GM19328 (cell line): ENCODE data around the gene MFN2.

ENCODE experiments used
- ATAC-seq: cut with Tn5 transposase; IDR thresholded peaks from one replicate; pipeline ENCODE4 v1.9.1; 2021; ENCODE audit warnings: mild to moderate bottlenecking, moderate library complexity; ENCODE audit not compliant: unreplicated experiment

MFN2 gene

DNA sequence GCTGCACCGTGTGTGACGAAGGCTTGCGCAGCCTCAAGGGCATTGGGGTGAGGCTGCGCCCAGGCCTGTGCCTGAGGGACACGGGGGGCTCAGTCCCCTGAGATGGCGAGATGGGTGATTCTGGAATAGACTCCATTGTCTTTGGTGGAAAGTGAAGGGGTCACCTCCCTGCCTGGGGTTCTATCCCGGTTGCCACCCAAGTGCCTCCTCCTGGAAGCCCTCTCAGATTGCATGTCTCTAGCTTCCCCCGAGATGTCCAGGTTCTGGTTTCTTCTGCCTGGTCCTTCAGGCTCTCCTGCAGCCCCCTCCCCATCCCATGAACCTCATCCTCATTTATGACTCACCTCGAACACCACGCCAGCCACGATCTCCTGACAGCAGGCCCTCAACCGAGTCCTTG is 22.3 kb upstream of the MFN2 start:
- no peak for ATAC-seq

DNA sequence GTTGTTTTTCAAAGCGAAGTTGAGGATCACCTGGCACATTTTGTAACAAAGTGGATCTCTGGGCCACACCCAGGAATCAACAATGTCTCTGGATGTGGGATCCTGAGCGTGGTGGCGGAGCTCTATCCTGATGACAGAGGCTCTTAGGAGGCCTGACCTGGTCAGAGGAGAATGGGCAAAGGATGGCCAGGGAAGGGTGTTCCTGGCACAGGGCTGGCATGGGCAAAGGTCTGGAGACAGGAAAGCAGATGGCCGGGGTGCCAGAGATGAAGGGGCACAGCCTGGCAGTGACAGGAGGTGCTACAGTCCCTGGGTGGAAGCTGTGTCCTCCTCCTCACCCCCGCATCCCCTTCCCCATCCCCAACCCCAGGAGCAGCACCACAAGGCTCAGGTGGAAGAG is 20.0 kb upstream of the MFN2 start:
- no peak for ATAC-seq

GRCh38 chr1:11960715-11961114 is 19.5 kb upstream of the MFN2 start:
- no peak for ATAC-seq

DNA sequence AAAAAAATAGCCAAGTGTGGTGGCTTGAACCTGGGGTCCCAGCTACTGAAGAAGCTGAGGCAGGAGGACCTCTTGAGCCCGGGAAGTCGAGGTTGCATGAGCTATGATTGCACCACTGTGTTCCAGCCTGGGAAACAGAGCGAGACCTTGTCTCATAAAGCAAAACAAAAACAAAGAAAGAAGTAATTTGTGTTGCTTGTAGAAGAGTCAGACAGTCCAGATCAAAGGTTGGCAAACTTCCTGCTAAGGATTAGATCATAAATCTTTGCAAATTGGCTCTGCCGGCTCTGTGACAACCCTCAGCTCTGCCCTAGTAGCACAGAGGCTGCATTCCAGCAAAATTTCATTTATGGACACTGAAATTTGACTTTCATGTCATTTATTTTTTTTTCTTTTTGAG is 19.0 kb upstream of the MFN2 start:
- ATAC-seq = no peak

DNA sequence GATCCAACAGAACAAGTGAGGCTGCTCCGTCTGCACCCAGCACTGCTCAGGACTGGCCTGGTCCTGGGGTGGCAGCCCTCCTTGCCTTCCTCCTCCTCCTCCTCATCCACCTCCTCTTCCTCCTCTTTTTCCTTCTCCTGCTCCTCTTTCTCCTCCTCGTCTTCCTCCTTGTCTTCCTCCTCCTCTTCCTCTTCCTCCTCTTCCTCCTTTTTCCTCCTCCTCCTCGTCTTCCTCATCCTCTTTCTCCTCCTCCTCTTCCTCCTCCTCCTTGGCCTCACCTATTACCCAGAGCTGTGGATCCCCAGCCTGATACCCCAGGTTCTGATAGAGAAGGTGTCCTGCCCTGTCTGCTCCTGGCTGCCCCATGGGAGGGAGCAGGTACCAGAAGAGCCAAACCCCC is 16.6 kb upstream of the MFN2 start:
- no peak for ATAC-seq

- ATAC-seq = no peak
These were observed 15.6 kb upstream of the MFN2 start for GRCh38 chr1:11964656-11965055.

DNA sequence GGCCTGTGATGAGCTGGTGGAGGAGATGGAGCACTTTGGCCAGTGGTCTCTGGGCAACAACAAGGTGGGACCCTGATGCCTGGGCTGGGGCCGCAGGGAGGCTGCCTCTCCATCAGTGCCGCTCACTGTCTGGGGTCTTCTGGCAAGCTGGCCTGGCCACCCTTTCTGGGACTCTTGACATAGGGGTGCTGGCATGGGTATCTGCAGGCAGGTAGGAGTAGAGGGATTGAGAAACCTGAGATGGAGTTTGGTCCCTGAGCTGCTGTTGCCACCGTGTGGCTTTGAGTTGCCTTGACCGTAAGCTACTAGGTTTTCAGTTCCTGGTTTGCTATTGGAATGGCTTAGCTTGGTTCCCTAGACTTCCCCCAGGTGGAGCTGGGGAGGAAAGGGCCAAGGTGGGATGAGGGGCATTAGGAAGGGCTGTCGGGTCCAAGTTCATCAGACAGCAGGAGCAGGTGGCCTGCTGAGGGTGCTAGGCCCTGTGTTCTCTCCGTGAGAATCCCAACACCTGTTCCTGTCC is 13.2 kb upstream of the MFN2 start:
- ATAC-seq = no peak

DNA sequence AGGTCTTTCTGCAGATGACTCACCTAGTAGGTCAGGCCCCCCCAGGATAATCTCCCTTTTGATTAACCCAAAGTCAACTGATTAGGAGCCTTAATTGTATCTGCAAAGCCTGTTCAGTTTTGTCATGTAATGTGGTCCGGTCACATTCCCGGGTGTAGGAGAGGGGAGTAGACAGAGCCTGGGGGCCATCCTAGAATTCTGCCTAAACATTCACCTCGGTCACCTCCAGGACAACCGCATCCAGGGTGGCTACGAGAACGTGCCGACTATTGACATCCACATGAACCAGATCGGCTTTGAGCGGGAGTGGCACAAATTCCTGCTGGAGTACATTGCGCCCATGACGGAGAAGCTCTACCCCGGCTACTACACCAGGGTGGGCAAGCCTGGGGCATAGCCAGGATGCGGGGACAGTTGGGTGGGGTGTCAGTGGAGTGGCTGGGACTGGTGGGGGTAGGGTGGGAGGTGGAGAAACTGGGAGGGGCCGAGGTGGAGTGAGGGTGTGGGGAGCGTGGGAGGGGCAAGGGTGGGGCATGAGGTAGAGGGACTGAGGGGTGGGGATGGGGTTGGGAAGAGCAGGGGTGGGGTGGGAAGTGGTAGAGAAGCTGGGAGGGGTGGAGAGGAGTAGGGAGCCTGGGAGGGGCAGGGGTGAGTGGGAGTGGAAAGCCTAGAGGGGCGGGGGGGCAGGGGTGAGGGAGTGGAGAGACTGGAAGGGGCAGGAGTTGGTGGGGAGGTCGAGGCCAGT is 9.6 kb upstream of the MFN2 start:
- ATAC-seq = no peak

DNA sequence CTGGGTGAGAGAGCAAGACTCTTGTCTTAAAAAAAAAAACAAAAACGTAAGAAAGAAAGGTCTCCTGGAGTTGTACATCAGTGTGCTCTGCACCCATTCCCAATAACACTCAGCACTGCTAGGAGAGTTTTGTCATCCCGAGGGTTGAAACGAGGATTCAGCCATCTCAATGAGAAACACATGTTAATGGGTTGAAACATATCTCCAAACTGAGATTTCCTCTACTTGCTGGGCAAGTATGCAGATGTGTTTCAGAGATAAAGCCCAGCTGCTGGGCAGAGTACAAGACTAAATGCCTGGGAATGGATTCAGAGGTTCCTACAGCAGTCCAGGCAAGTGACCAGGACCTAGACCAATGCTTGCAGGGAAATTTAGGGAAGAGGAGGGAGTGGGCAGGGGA is 2.6 kb upstream of the MFN2 start:
- no peak for ATAC-seq

GRCh38 chr1:11978301-11978700 is 1.9 kb upstream of the MFN2 start:
- ATAC-seq = no peak

DNA sequence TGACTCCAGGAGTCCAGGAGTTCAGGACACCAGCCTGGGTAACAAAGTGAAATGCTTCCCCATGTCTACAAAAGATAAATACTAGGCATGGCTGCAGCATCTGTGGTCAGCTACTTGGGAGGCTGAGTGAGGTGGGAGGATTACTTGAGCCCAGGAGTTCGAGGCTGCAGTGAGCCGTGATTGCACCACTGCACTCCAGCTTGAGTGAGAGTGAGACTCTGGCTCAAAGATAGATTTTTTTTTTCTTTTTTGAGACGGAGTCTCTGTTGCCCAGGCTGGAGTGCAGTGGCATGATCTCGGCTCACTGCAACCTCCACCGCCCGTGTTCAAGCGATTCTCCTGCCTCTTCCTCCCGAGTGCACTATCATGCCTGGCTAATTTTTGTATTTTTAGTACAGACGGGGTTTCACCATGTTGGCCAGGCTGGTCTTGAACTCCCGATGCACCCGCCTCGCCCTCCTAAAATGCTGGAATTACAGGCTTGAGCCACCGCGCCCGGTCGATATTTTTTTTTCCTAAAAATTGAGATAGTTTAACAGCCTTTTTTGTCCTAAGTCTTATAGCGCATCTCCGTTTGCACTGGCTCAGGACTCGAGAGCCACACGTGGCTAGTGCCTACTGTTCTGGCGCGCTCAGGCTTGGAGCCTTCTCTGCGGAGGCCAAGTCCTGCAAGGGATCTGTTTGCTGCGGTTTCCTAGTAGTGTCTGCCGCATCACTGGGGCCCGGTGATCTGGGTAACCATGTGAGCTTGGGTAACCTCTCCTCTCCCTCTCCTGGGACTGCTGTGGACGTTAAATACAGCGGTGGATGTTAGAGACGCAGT is 1.0 kb upstream of the MFN2 start:
- no peak for ATAC-seq

GRCh38 chr1:11980676-11980972 is 380 bp downstream of the MFN2 start:
- ATAC-seq = no peak

DNA sequence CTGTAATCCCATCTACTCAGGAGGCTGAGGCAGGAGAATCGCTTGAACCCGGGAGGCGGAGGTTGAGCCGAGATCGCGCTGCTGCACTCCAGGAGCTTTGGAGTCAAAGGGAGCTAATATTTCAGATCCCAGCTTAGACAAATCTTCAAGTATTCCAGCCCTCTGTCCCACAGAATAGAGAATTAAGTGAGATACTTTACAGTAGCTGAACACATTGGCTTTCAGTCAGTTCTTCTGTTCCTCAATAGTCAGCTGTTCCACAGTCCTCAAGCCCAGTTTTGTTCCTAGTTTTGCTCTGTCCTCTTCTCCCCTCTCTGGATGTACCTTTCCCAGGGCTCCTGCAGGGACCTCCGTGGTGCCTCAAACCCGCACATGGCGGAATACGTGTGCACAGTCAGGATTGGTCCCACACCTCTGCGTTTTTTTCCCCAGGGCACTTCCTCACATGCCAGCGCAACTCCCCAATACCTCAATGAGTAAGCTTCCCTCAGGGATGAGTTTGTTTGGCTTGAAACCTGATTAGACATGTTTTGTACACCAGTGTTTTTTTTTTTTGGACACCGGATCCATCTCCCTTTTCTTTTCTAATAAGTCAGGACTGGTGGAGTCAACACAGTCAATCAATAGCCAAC is 1.2 kb downstream of the MFN2 start:
- ATAC-seq = no peak

- no peak for ATAC-seq
These were observed 1.8 kb downstream of the MFN2 start for GRCh38 chr1:11982010-11982392.

GRCh38 chr1:11984121-11984520 is 3.9 kb downstream of the MFN2 start:
- ATAC-seq = no peak

- no peak for ATAC-seq
These were observed 4.3 kb downstream of the MFN2 start for GRCh38 chr1:11984576-11984975.

- ATAC-seq = no peak
These were observed 4.9 kb downstream of the MFN2 start for GRCh38 chr1:11985171-11985570.

GRCh38 chr1:11985851-11986250 is 5.6 kb downstream of the MFN2 start:
- ATAC-seq = no peak

DNA sequence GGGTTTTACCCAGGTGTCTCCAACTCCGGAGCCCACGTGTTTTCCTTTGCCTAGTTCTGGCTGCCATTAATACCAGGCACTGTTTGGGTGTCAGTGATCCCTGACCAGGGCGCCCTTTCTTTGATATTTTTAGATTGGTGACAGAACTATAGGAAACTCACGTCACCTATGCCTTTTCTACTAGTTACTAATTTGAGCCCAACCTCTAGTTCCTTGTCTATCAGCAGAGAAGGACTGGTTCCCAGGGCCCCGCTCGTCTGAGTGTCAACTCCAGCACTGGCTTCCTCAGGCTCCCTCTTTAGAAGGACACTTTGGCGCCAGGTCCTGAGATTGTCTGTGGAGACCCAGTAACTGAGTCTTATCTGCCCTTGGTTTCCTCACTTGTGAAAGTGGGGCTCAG is 9.4 kb downstream of the MFN2 start:
- no peak for ATAC-seq

- no peak for ATAC-seq
These were observed 10.2 kb downstream of the MFN2 start for GRCh38 chr1:11990303-11991032.

DNA sequence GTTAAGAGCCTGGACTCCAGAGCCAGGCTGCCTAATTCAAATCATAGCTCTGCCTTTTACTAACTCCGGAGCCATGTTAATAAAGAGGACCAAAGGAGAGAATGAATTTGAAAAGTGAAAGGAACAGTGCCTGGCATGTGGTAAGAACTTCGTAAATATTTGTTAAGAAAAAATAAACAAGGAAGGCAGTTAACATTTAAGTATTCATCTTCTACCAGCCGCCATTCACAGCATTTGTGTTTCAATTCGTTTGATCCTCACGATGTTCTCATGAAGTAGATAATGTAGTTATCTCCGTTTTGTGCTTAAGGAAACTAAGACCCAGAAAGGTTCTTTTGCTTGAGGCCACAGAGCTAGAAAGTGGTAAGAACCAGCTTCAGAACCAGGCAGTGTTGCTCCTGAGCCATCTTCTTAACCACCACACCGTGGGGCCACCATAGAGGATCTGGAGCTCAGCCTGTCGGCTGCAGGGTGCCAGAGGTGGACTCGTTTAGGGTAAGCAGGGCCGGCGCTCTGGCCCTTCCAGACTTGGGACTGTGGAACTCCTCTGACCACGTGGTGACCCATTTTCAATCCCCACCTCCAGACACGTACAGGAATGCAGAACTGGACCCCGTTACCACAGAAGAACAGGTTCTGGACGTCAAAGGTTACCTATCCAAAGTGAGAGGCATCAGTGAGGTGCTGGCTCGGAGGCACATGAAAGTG is 11.9 kb downstream of the MFN2 start:
- no peak for ATAC-seq
